Keratinocyte (primary cell): ENCODE results near the gene RET. TPM values are rescaled to one million over a fixed set of nuclear protein-coding genes. Genes with fewer than 3 reads are reported as not detected.

Experiments used
- DNase-seq: peaks from one replicate; pipeline ENCODE4 v3.0.0-alpha.2; 2011; ENCODE audit warnings: low read depth, missing footprints, low spot score
- FAIRE-seq: peaks from 2 replicates; lab custom pipeline; 2011; peaks lifted over from hg19 to GRCh38; lab: Jason Lieb, UNC
- H2AFZ ChIP-seq: 2 replicates; pipeline ENCODE4 v1.6.0; 2012; ENCODE audit warnings: low read length, control low read depth, inconsistent platforms; ENCODE audit not compliant: control insufficient read depth
- H3K27ac ChIP-seq: 2 replicates; pipeline ENCODE4 v1.5.1; 2011; ENCODE audit warnings: low read length; ENCODE audit not compliant: control insufficient read depth, insufficient read depth
- H3K27me3 ChIP-seq: 3 replicates; pipeline ENCODE4 v1.6.0; 2011; ENCODE audit warnings: low read length; ENCODE audit not compliant: control insufficient read depth, insufficient read depth; ENCODE audit errors: extremely low read depth
- H3K36me3 ChIP-seq, 2 experiments: 2 replicates in 1 of 2; 3 replicates in 1 of 2; pipeline ENCODE4 v1.5.1; 2011; ENCODE audit warnings: low read length in 2 of 2, mild to moderate bottlenecking in 1 of 2; ENCODE audit not compliant: control insufficient read depth in 2 of 2, insufficient read depth in 2 of 2; ENCODE audit errors: extremely low read depth in 1 of 2
- H3K4me1 ChIP-seq: 3 replicates; pipeline ENCODE4 v1.5.1; 2011; ENCODE audit warnings: low read length; ENCODE audit not compliant: control insufficient read depth, insufficient read depth; ENCODE audit errors: extremely low read depth
- H3K4me2 ChIP-seq: 3 replicates; pipeline ENCODE4 v1.6.0; 2011; ENCODE audit warnings: low read depth, low read length; ENCODE audit not compliant: control insufficient read depth, insufficient read depth; ENCODE audit errors: extremely low read depth
- H3K4me3 ChIP-seq, 3 experiments: fragments of 200-600 bp in 1 of 3; sonication (generic) in 1 of 3; 2 replicates in 2 of 3; 3 replicates in 1 of 3; pipeline ENCODE4 v1.5.1; 2011 to 2016; ENCODE audit warnings: low read length in 3 of 3, mild to moderate bottlenecking in 3 of 3, control low read depth in 2 of 3, inconsistent platforms in 1 of 3, low read depth in 1 of 3, mixed read lengths in 1 of 3, mixed run types in 1 of 3, moderate library complexity in 1 of 3; ENCODE audit not compliant: control insufficient read depth in 2 of 3, insufficient read depth in 2 of 3; ENCODE audit errors: extremely low read depth in 1 of 3
- H3K79me2 ChIP-seq: 2 replicates; pipeline ENCODE4 v1.6.0; 2012; ENCODE audit warnings: low read length; ENCODE audit not compliant: control insufficient read depth, insufficient read depth
- H3K9ac ChIP-seq: 3 replicates; pipeline ENCODE4 v1.6.0; 2011; ENCODE audit warnings: low read length; ENCODE audit not compliant: control insufficient read depth, insufficient read depth; ENCODE audit errors: extremely low read depth
- H3K9me1 ChIP-seq: 3 replicates; pipeline ENCODE4 v1.6.0; 2011; ENCODE audit warnings: low read length; ENCODE audit not compliant: control insufficient read depth, insufficient read depth; ENCODE audit errors: extremely low read depth
- H3K9me3 ChIP-seq: 2 replicates; pipeline ENCODE4 v1.5.1; 2012; ENCODE audit warnings: low read depth, low read length; ENCODE audit not compliant: control insufficient read depth
- H4K20me1 ChIP-seq: 3 replicates; pipeline ENCODE4 v1.6.0; 2011; ENCODE audit warnings: low read length; ENCODE audit not compliant: control insufficient read depth, insufficient read depth; ENCODE audit errors: extremely low read depth
- EZH2 ChIP-seq: IDR thresholded peaks from one replicate; pipeline ENCODE4 v1.6.1; 2012; ENCODE audit warnings: inconsistent platforms, mild to moderate bottlenecking, low read length, moderate library complexity
- dilution Hi-C: fragments of 300-500 bp; cut with MboI; formaldehyde crosslinking; loops from one replicate; pipeline ENCODE4 v1.7.0; 2020; ENCODE audit warnings: low sequenced_read_pairs; ENCODE audit not compliant: extremely low pct_ligation_motif_present
- polyA plus RNA-seq, 5 experiments: library from polyadenylated mRNA; depleted of rRNA in 3 of 5; stranded (reverse) in 3 of 5; stranded (forward) in 1 of 5; unstranded in 1 of 5; fragments of >200 nt; gene quantifications; 1 replicate in 1 of 5; 2 replicates in 3 of 5; 3 replicates in 1 of 5; pipeline versions ENCODE4 v1.2.1 to v1.2.3, GENCODE V29; 2011 to 2012; ENCODE audit warnings: missing spikeins in 2 of 5, low read depth in 1 of 5, low replicate concordance in 1 of 5
- TF ChIP-seq, protein P1 (sequence below), 3 experiments: IDR thresholded peaks in 1 of 3; conservative IDR thresholded peaks in 1 of 3; optimal IDR thresholded peaks in 1 of 3; 2 replicates in 2 of 3; 3 replicates in 1 of 3; pipeline versions ENCODE3 to v1.5.1; 2011; ENCODE audit warnings: low read length in 3 of 3, mild to moderate bottlenecking in 3 of 3, moderate library complexity in 2 of 3, control low read depth in 1 of 3, inconsistent platforms in 1 of 3; ENCODE audit not compliant: insufficient read depth in 2 of 3; ENCODE audit errors: extremely low read depth in 1 of 3

The RET gene
- polyA plus RNA-seq, 1 donor (not counting 4 experiments of a cell fraction or from before 2014, with no cell fraction given), result 0.21 TPM

DNA sequence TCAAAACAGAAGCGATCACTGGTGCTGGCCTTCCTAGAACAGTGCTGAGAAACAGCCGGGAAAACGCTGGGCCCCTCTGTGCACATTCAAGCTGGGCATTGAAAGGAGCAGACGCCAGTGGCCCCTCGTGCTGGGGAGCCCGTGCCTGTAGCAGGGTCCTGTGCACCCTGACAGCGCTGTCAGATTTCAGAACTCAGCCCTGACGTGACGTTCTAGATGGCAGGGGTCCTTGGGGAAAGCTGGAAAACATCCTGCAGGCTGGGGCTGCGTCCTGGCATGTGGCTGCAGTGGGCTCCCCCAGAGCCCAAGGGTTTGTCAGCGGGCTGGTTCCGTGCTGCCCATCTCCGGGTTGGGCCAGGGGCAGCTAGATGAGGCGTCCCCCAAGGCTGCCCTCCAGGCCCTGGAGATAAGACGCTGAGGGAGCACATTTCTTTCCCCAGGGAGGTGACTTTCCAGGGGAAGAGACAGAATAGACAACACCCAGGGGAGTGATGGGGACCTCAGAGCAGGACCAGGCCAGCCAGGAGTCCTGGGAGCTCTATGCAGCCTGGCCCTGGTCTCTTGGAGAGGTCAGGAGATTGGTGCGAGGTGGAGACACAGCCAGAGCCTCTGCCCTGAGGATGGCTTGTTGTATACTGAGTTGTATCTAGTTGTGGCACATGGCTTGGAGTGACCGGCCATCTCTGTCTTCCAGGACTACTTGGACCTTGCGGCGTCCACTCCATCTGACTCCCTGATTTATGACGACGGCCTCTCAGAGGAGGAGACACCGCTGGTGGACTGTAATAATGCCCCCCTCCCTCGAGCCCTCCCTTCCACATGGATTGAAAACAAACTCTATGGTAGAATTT, 49.2 kb downstream of the RET start:
- H2AFZ ChIP-seq, result no peak overlapping the region
- FAIRE-seq, result no peak
- no peaks in the 10 kb centered on the region for H3K36me3 ChIP-seq
- H3K4me1 ChIP-seq, result peaks cover 23% of the 10 kb centered on the region
- no peak overlapping the region for H3K9ac ChIP-seq
- no peaks in the 10 kb centered on the region for H4K20me1 ChIP-seq
- no peak overlapping the region for H3K4me2 ChIP-seq
- H3K9me3 ChIP-seq, result no peaks in the 10 kb centered on the region
- DNase-seq, result no peak
- no peak overlapping the region for H3K27ac ChIP-seq
- TF ChIP-seq, protein P1, sequence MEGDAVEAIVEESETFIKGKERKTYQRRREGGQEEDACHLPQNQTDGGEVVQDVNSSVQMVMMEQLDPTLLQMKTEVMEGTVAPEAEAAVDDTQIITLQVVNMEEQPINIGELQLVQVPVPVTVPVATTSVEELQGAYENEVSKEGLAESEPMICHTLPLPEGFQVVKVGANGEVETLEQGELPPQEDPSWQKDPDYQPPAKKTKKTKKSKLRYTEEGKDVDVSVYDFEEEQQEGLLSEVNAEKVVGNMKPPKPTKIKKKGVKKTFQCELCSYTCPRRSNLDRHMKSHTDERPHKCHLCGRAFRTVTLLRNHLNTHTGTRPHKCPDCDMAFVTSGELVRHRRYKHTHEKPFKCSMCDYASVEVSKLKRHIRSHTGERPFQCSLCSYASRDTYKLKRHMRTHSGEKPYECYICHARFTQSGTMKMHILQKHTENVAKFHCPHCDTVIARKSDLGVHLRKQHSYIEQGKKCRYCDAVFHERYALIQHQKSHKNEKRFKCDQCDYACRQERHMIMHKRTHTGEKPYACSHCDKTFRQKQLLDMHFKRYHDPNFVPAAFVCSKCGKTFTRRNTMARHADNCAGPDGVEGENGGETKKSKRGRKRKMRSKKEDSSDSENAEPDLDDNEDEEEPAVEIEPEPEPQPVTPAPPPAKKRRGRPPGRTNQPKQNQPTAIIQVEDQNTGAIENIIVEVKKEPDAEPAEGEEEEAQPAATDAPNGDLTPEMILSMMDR (optimal IDR thresholded peaks at IDR 0.05 in 1 of 3, IDR thresholded peaks at IDR 0.05 in 1 of 3, conservative IDR thresholded peaks at IDR 0.05 in 1 of 3; ENCODE audit: extremely low read depth in 1 of 3, insufficient read depth in 2 of 3, low read length in 3 of 3), result no peak
- TF ChIP-seq EZH2, result no peak
- no peaks in the 10 kb centered on the region for H3K9me1 ChIP-seq
- no peak overlapping the region for H3K4me3 ChIP-seq
- H3K79me2 ChIP-seq, result no peaks in the 10 kb centered on the region
- dilution Hi-C loops, result no loop called here
- no peaks in the 10 kb centered on the region for H3K27me3 ChIP-seq

DNA sequence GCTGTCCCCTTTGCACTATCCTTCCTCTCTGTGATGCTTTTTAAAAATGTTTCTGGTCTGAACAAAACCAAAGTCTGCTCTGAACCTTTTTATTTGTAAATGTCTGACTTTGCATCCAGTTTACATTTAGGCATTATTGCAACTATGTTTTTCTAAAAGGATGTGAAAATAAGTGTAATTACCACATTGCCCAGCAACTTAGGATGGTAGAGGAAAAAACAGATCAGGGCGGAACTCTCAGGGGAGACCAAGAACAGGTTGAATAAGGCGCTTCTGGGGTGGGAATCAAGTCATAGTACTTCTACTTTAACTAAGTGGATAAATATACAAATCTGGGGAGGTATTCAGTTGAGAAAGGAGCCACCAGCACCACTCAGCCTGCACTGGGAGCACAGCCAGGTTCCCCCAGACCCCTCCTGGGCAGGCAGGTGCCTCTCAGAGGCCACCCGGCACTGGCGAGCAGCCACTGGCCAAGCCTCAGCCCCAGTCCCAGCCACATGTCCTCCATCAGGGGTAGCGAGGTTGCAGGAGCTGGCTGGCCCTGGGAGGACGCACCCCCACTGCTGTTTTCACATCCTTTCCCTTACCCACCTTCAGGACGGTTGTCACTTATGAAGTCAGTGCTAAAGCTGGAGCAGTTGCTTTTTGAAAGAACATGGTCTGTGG, 50.0 kb downstream of the RET start:
- no peak overlapping the region for H3K4me2 ChIP-seq
- H3K79me2 ChIP-seq, result no peaks in the 10 kb centered on the region
- H3K9me3 ChIP-seq, result no peaks in the 10 kb centered on the region
- no peaks in the 10 kb centered on the region for H3K9me1 ChIP-seq
- no peak overlapping the region for H3K9ac ChIP-seq
- no peak overlapping the region for H3K4me3 ChIP-seq
- FAIRE-seq, result no peak
- TF ChIP-seq, protein P1 (optimal IDR thresholded peaks at IDR 0.05 in 1 of 3, IDR thresholded peaks at IDR 0.05 in 1 of 3, conservative IDR thresholded peaks at IDR 0.05 in 1 of 3; ENCODE audit: extremely low read depth in 1 of 3, insufficient read depth in 2 of 3, low read length in 3 of 3), result no peak
- no peak for TF ChIP-seq EZH2
- H2AFZ ChIP-seq, result no peak overlapping the region
- DNase-seq, result no peak
- no peaks in the 10 kb centered on the region for H4K20me1 ChIP-seq
- H3K27ac ChIP-seq, result no peak overlapping the region
- H3K27me3 ChIP-seq, result no peaks in the 10 kb centered on the region
- no peaks in the 10 kb centered on the region for H3K36me3 ChIP-seq
- dilution Hi-C loops, result no loop called here
- peaks cover 27% of the 10 kb centered on the region for H3K4me1 ChIP-seq
